Liver (tissue), 2 donors: ENCODE measurements around the gene APOB.

ENCODE experiments used
- EGR1 ChIP-seq, 2 donors: IDR thresholded peaks; 2 replicates each; pipeline ENCODE4 v1.6.1; 2016 to 2018; ENCODE audit warnings: antibody characterized with exemption in 2 of 2, low read depth in 2 of 2
- HNF4A ChIP-seq, 2 donors: conservative IDR thresholded peaks; 2 replicates each; pipeline ENCODE4 v1.6.1; 2016; ENCODE audit warnings: antibody characterized with exemption in 2 of 2, mild to moderate bottlenecking in 2 of 2
- NR2F2 ChIP-seq: IDR thresholded peaks from 2 replicates; pipeline ENCODE4 v1.6.1; 2016; ENCODE audit warnings: antibody characterized with exemption
- YY1 ChIP-seq: IDR thresholded peaks from 2 replicates; pipeline ENCODE4 v1.6.1; 2016; ENCODE audit warnings: antibody characterized with exemption, mild to moderate bottlenecking
- donor health status: healthy.

- TF ChIP-seq HNF4A (conservative IDR thresholded peaks at IDR 0.05) (no peak), NR2F2 (no peak), YY1 (no peak), EGR1 (IDR thresholded peaks at IDR 0.05; ENCODE audit: low read depth in 2 of 2) (no peak)
These were observed 29.3 kb downstream of the APOB start for GRCh38 chr2:21014364-21015280.
